Stimulated activated CD4-positive, alpha-beta T cell treated with anti-CD3 and anti-CD28 coated beads, Interleukin-1b, Interleukin-23, amount 100 ng/mL, for 4 hours (primary cell): ENCODE results near the gene NCKAP1.
"Not testable (repeated sequence)": the region's sequence is repeated elsewhere in the genome, so short reads cannot be mapped to it uniquely, and the experiment has no call there.

Source experiments
- DNase-seq, 2 donors: peaks; one replicate each; pipeline ENCODE4 v3.0.0-alpha.2; 2020; ENCODE audit warnings: low read depth in 2 of 2

Gene NCKAP1

DNA sequence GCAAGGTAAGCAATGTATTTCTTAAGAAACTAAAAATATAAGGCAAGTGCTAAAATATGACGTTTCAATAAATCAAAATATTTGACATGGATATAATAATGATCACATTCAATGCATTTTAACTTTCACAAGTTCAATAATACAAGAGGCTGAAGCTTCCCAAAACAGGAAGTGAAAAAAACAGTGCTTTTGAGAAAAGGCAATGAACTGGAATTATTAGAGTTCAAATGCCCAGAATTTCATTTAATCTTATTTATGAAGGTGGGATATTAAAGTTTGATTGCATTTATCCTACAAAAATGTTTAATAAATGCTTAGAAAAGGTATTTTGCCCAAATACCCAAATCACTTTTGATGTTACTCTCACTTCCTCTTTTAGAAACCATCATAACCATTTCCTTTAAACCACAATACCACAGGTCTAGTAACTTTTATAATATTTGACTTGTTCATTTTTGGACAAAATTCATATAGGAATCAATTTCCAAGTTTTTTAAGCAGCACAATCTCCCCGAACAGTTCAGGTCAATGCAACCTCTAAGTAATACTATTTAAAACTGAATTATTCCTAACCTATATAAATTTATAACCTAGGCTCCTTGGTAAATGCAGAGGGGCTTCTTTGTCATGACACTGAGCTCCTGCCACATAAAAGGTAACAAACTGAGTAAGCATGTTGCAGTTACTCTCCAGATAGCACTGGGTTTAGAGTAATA is 2.1 kb downstream of the NCKAP1 start:
- DNase-seq, result no peak

DNA sequence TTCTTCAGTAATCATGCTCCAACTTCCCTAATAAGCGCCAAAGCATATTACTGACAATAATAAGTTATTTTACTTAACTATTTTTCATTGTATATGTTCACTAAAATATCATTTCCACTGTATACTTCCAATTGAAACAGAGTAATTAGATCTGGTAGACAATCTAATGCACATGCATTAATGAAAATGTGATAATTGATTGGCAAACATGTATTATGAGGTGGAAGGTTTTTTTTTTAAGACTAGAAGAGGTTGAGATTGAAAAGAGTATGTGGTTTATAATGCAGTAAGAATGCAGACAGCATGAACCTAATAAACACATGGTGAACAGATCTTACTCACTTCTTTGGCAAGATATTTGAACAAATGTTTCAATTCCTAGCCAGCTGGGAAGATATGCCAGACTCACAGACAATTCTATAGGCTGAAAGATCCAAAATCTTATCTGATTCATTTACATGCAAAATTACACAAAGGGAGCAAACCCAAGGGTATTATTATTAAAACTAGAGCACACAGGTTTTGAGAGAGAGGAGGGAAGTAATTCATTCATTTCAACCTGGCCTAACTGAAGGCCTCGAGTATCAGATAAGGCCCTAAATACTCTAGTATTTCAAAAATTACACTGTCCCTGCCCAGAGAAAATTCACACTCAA is 2.8 kb downstream of the NCKAP1 start:
- no peak for DNase-seq

GRCh38 chr2:183034806-183035205 is 3.5 kb downstream of the NCKAP1 start:
- no peak for DNase-seq

- DNase-seq, result no peak
Measured at GRCh38 chr2:183033951-183034350, 4.3 kb downstream of the NCKAP1 start.

- DNase-seq, result no peak
Measured at GRCh38 chr2:183031911-183032794, 6.1 kb downstream of the NCKAP1 start.

DNA sequence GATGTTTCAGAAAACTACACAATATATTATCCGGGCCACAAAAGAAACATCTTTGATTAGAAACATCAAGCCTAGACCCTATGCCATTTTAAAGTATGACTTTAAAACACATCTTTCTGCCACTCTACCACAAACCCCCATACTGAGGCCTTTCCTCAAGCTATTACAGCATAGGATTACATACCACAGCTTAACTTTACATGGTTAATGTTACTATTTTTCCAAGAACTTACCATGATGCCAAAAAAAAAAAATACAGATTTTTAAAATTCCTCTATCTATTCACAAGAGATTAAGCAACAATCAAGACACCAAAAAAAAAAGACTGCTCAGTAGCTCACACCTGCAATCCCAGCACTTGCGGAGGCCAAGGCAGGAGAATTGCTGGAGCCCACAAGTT is 9.0 kb downstream of the NCKAP1 start:
- DNase-seq, result no peak

DNA sequence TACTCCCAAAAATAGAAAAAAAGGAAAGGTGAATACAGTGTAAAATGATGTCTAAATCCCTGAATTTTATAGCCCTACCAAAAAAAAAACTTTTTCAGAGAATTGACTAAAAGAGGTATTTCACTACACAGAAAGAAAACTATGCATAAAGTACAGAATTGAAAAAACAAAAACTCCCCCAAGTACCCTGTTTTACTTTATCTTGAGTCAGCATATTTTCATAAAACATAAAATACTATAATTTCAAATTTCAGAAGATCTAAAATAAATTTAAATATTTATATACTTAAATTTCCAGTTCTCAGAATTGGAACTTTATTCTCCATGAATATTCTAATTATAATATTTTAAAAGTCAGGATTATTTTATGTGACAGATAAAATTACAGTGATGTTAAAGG is 10.1 kb downstream of the NCKAP1 start:
- no peak for DNase-seq

DNA sequence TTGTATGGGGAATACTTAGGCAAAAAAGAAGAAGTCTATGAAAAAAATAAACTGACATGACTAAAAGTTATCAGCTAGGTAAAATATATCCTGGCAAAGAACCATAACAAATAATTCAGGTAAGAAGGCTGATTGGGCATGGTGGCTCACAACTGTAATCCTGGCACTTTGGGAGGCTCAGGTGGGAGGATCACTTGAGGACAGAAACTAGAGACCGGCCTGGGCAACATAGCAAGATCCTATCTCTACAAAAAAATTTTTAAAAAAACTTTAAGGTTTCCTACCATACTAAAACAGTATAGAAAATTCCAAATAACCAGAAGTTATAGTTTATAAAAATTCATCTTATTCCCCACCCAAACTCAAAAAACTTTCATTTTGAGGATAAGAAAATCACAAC is 10.8 kb downstream of the NCKAP1 start:
- no peak for DNase-seq

DNA sequence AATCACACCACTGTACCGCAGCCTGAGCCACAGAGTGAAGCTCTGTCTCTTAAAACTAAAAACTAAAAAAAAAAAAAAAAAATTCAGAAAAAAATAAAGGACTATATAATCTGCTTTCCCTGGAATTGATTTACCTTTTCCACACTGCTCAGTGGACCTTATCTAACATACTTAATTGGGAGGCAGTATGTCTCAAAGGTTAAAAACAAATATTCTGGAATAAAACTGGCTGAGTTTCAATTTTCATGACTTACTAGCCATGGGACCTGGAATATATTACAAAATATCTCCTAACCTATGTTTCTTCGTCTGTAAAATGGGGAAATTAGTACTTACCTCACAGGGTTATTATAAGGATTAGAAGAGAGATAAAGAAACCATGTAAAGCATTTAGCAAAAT is 11.8 kb downstream of the NCKAP1 start:
- no peak for DNase-seq

DNA sequence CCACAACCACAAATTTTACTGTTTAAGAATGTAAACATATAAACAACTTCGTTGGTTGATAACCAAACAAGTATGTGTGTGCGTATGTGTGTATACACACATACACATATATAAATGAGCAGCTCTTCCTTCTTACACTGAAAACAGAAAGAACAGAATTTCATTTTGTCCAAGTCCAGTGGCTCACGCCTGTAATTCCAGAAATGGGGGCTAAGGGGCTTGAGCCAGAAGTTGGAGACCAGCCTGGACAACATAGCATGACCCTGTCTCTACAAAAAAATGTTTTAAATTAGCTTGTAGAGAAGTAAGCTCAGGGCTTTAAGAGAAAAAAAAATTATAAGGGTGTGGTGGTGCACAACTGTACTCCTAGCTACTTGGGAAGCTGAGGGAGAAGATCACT is 12.3 kb downstream of the NCKAP1 start:
- DNase-seq, result no peak

GRCh38 chr2:183024339-183025095 is 13.7 kb downstream of the NCKAP1 start:
- DNase-seq, result no peak

DNA sequence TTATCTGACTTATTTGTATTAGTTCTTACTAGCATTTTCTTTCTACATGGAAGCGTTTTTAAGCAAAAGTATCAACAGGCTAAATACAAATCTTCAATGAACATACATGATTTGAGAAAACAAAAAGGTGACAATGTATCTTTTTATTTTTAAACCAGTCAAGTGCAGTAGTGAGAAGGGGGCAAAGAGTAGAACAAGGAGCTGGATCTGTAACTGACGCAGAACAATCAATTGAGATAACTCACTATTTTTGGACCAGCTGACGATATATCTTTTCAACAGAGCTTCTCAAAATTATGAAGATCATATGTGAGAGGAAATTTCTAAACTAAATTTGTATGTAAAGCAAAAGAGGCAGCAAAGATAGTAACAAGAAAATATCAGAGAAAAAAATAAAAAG is 15.5 kb downstream of the NCKAP1 start:
- no peak for DNase-seq

- DNase-seq, result no peak
Measured at GRCh38 chr2:183021613-183022012, 16.6 kb downstream of the NCKAP1 start.

DNA sequence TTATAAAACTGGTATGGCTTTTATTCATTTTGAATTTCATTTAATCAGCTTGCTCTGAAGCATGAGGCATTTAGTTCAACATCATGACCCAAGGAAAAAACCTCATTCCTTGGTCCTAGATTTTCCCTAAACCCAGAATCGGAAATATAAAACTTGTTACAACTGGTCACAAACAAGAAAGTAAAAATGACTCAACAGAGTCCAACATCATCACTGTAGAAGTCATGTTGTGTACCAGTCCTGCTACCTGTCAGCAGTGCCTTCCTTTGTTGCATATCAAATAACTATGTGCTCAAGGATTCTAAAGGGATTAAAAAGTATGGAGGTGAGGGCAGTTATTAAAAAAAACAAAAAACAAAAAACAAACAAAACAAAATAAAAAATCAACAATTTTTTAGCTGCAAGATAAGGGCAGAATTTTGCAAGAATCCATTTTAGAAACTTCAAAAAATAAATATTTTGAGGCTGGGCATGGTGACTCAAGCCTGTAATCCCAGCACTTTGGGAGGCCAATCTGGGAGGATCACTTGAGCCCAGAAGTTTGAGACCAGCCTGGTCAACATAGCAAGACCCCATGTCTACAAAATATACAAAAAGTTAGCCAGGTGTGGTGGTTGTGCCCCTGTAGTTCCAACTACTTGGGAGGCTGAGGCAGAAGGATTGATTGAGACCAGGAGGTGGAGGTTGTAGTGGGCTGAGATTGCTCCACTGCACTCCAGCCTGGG is 18.4 kb downstream of the NCKAP1 start:
- DNase-seq, result no peak

GRCh38 chr2:183017845-183018244 is 20.4 kb downstream of the NCKAP1 start:
- DNase-seq, result not testable (repeated sequence)

- no peak for DNase-seq
Measured at GRCh38 chr2:183014005-183014404, 24.3 kb downstream of the NCKAP1 start.

DNA sequence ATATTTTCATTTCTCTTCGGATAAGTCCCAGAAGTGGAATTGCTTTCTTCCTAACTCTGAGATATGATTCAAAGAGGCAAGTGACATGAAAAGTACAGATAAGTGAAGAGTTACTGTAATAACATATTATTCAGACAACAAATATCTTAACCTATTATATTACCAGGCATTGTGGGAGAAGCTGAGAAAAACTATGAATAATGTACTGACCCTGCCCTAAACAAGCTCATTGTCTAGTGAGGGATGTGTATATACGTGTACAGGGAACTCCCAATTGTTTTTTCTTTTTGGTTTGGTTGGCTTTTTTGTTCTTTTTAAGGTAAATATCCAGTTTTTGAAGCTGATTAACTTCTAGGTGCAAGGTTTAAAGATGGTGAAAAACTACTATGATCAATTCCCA is 26.5 kb downstream of the NCKAP1 start:
- no peak for DNase-seq

- no peak for DNase-seq
Measured at GRCh38 chr2:183010112-183010511, 28.1 kb downstream of the NCKAP1 start.

GRCh38 chr2:183009249-183009899 is 28.9 kb downstream of the NCKAP1 start:
- no peak for DNase-seq

DNA sequence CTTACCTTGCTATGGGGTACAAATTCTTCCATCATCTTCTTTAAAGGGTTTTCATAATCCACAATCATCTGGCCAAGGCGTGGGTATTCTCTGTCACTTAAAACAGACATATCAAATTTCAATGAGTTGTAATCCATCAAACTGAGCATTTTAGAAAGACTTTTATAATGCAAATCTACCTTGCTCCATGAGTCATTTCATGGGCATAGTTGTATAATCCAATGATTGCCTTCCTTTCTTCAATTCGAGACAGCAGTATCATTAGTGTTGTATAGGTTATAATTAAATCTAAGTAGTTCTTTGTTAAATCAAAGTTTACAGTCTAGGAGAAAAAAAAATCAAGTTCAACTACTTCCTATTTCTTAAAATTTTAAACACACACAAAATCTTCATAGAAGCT is 36.3 kb downstream of the NCKAP1 start:
- no peak for DNase-seq

DNA sequence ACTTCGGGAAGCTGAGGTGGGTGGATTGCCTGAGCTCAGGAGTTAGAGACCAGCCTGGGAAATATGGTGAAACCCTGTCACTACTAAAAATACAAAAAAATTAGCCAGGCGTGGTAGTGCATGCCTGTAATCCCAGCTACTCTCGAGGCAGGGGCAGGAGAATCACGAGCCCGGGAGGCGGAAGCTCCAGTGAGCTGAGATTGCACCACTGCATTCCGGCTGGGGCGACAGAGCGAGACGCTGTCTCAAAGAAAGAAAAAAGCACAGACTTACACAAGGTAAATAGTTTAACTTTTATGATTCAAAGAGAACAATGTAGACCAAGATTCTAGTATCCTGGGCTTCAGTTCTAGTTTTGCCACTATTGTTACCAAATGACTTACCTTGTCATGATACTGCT is 37.4 kb downstream of the NCKAP1 start:
- no peak for DNase-seq
